GM12864 (cell line): ENCODE results near the gene USP47.

Source experiments
- DNase-seq: peaks from one replicate; pipeline ENCODE4 v3.0.0-alpha.2; 2011; ENCODE audit warnings: low read depth
- H3K4me3 ChIP-seq: 2 replicates; pipeline ENCODE4 v1.5.1; 2011; ENCODE audit warnings: mild to moderate bottlenecking, low read depth, low read length, control low read depth
- CTCF ChIP-seq: IDR thresholded peaks from 2 replicates; pipeline ENCODE4 v1.5.1; 2011; ENCODE audit warnings: low read depth, mild to moderate bottlenecking, moderate library complexity, low read length, control low read depth, inconsistent platforms; ENCODE audit errors: missing control alignments

Gene USP47

GRCh38 chr11:11836676-11837231 is 5.0 kb upstream of the USP47 start:
- no peak overlapping the region for H3K4me3 ChIP-seq
- TF ChIP-seq CTCF = no peak
- no peak for DNase-seq

- no peak overlapping the region for H3K4me3 ChIP-seq
- no peak for TF ChIP-seq CTCF
- DNase-seq = no peak
Observed at GRCh38 chr11:11839718-11840117, 2.1 kb upstream of the USP47 start.

- no peak for TF ChIP-seq CTCF
- peak overlapping the region; percentile 71 for H3K4me3 ChIP-seq
- DNase-seq = no peak
Observed at GRCh38 chr11:11841116-11841722, 553 bp upstream of the USP47 start.

- DNase-seq = peak; percentile 67
- H3K4me3 ChIP-seq = peak overlapping the region; percentile 71
- no peak for TF ChIP-seq CTCF
Observed at GRCh38 chr11:11842421-11843008, 743 bp downstream of the USP47 start.

- DNase-seq = no peak
- no peak for TF ChIP-seq CTCF
- H3K4me3 ChIP-seq = peak overlapping the region; percentile 71
Observed at GRCh38 chr11:11843211-11843621, 1.4 kb downstream of the USP47 start.

- no peak for DNase-seq
- H3K4me3 ChIP-seq = peak overlapping the region; percentile 71
- no peak for TF ChIP-seq CTCF
Observed at GRCh38 chr11:11843642-11844041, 1.9 kb downstream of the USP47 start.
